ENCODE data around the gene NFIB.

The NFIB gene

DNA sequence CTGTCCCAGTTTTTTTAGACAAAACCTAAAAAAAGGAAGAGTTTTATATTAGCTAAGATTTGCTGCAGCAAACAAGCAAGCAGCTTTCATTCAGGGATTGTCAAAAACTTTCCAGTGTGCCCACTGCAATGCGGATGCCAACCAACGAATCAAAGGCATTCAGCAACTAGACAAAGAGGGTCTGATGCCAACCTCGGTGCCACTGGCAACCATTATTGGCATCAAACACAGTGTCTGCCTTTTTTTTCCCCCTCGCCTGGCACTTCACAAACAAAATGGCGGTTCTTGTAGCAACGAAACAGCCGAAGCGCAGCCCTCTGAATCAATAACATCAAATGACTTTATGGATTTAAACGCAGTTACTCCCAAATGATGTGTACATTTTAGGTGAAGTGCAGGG lies 10.4 kb downstream of the NFIB start:
- no peak for DNase-seq

GRCh38 chr9:14303100-14303499 lies 10.8 kb downstream of the NFIB start:
- no peak for DNase-seq

- no peak for DNase-seq
Observed at GRCh38 chr9:14302405-14302804, 11.5 kb downstream of the NFIB start.

GRCh38 chr9:14301583-14302021 lies 12.3 kb downstream of the NFIB start:
- no peak for DNase-seq

- no peak for DNase-seq
Observed at GRCh38 chr9:14301006-14301405, 12.9 kb downstream of the NFIB start.

DNA sequence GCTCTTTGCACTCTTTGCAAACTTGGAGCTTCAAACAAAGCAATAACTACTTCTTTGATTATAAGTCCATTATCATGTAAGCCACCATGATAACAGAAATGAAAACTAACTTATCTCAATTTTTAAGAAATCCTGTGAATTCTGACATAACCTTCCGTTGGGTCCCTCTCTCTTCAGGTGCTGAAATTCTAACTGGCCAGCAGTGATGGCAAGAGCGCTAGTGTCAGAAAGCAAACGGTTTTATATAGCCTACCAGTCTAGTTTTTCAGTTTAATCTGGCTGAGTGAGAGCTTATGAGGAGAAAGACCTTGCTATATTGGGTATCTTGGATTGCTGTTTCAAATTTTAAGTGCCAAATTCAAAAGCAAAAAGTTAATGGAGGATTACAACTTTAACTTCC lies 13.4 kb downstream of the NFIB start:
- DNase-seq: no peak

- no peak for DNase-seq
Observed at GRCh38 chr9:14300040-14300439, 13.9 kb downstream of the NFIB start.

DNA sequence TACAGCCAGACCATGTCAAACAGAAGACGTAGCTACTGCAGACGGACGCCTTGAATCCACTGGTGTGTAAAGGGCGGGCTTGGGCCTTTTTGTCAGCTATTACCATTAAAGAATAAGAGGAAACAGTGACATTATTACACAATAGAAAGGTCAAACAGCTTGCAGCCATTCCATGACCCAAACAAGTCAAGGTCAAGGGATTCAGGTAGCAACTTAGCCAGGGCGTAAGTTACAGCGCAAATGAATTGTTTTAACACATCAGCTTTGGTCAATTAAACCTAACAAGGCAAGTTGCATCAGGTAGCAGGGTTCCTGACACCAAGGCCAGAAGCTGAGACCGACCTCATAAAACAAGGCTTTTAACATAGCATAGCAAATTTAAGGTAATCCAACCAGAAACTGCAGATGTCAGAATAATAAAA lies 15.3 kb downstream of the NFIB start:
- DNase-seq: no peak

DNA sequence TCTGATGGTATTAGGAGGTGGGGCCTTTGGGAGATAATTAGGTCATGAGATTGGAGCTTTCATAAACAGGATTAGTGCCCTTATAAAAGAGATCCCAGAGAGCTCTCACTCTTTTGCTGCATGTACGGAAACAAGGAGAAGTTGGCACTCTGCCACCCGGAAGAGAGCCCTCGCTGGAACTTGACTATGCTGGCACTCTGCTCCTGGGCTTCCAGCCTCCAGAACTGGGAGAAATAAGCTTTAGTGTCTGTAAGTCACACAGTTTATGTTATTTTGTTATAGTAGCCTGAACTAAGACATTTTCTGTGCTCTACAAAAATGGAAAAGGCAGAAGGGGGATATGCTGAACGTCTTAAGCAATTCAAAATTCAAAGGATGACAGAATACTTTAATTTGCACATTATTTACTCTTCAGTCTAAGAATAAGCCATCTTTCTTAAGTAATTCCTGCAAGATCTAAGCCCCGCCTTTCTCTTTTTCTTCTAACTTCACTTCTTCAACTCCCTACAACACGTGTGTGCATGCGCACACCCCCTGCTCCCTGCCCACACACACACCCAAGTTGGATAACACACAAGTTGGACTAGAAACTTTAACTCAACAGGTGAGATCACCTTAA lies 17.3 kb downstream of the NFIB start:
- no peak for DNase-seq

- no peak for DNase-seq
Observed at GRCh38 chr9:14294659-14295058, 19.3 kb downstream of the NFIB start.

GRCh38 chr9:14293801-14294200 lies 20.1 kb downstream of the NFIB start:
- DNase-seq: no peak

DNA sequence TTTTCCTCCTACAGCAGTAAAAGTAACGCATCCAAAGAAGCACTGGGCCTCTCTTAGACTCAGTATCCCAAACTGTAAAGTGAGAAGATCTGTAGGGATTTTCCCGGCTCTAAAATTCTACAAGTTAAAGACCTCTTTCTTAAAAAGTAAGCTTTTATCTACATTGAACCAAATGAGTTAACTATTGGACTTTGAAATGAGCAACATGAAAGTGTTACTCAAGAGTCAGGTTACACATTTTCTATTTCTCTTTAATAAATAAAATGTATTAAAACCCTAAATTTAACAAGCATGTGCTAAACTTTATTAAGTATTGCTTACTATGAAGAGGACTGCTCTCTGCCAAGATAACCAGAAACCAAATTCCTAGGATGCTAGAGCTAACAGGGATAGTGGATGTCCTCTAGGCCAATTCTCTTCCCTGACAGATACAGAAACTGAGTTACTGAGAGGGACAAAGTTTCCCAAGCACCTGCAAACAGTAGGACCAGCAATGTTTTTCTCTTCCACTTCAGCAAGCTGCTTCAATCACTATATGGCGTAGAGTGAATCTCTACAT lies 21.7 kb downstream of the NFIB start:
- no peak for DNase-seq

GRCh38 chr9:14289916-14290315 lies 24.0 kb downstream of the NFIB start:
- DNase-seq: no peak

GRCh38 chr9:14288433-14288832 lies 25.5 kb downstream of the NFIB start:
- no peak for DNase-seq

DNA sequence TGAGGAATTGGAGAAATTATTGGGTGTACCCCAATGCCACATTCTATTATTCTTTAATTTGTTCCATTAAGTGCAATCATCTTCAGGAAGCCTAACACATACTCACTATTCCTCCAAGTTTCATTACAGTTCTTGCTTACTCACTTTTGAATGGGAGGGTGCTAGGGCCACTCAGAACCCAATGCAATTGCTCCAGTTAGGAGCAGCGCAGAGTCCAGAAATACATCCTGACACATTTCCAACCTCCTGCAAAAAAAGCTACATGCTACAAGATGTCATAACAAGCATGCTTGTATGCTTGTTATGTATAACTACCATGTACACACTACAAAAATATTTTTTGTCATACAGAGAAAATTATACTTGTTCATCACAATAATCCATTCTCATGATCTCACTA lies 27.8 kb downstream of the NFIB start:
- no peak for DNase-seq

GRCh38 chr9:14283276-14283675 lies 30.7 kb downstream of the NFIB start:
- DNase-seq: no peak

GRCh38 chr9:14281876-14282275 lies 32.1 kb downstream of the NFIB start:
- no peak for DNase-seq

DNA sequence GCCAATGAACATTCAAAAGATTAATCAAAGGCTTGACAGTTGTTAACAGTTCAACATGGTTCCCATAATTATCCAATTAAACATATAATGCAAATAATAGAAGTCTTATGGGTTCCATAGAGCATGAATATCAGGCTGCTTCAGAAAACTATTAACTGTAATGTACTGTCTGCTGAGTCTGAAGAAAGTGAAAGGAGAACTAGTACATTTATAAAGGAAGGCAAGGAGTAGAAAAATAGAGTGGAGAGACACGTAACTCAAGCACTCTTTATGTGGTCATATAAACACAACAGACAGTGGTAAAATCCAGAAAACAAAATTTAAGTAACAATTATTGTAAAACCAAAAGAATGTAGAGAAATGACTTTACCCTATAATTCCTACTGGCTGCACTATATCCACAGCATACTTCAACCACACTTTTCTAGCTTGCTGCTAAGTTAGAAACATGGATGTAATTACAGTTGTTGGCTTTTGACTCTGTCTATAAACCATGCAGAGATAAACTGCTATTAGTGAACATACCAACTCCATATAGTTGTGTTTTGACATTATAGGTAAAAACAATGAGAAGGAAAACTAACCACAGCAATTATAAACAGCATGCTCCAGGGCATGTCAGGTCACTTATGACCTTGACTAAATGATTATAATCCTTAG lies 32.7 kb downstream of the NFIB start:
- peak; percentile 40 for DNase-seq

- DNase-seq: no peak
Observed at GRCh38 chr9:14279671-14280070, 34.3 kb downstream of the NFIB start.

GRCh38 chr9:14278291-14278721 lies 35.6 kb downstream of the NFIB start:
- no peak for DNase-seq

- no peak for DNase-seq
Observed at GRCh38 chr9:14277761-14278160, 36.2 kb downstream of the NFIB start.

DNA sequence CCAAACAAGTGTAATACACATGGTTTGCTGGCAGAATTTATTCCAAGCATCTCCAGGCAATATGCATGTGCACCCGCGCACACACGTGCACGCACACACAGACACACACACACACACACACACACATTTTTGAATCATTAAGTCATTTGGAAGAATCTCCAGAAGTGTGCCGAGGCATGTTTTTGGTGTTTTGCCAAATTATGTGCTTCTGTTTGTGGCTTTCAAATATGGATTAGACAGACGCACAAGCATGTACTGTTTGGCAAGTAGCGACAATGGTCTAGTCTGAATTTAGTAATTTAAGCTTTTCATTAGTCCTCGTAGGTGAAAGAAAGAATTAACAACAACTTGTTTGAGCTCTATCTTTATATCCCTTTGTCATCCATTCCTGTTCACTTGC lies 36.7 kb downstream of the NFIB start:
- no peak for DNase-seq

DNA sequence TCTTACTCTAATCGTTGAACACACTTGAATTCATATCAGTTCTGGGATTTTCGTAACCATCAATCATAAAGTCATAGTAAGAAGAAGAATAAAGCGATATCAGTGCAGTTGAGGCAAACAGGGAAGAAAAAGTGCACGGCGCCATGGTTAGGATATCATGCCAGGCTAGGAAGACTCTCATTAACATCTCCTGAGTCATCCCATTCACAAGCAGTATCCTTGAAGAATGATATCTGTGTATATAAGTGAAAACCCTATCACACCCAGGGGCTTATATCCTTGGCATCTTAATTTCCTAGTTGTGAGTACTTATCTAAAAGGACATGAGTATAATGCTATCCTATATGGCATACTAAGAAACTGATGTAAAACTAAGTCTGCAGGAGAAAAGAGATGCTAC lies 38.6 kb downstream of the NFIB start:
- DNase-seq: no peak

DNA sequence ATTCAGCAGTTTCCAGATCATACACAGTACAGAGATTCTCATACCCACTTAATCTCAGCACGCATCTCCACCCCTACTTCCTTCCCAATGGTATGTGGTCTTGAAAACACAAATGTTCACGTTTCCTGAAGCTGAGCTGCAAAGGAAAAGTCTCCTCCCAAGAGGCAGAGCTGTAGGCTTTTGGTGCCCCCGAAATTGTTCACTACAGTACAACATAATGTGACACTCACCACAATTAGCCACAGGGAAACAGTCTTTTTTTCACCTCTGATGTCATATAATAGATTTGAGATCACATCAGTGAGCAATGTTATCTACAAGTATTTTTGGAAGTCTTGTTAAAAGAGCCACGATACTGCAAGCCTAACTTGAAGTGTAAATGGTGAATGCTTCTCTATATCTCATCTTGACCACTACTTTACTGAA lies 40.2 kb downstream of the NFIB start:
- no peak for DNase-seq

Data from NCI-H2227 treated with DMSO at 0.1 percent for 48 hours (cell line).